Measurements from ENCODE around the gene LRRC38. TPM values are rescaled to one million over a fixed set of nuclear protein-coding genes. Genes with fewer than 3 reads are reported as not detected.

The LRRC38 gene
- total and polyA plus RNA-seq, 2 of the 8 experiments (the other 6 are each of a cell fraction or from before 2014, with no cell fraction given), result 0.17 to 0.63 TPM

DNA sequence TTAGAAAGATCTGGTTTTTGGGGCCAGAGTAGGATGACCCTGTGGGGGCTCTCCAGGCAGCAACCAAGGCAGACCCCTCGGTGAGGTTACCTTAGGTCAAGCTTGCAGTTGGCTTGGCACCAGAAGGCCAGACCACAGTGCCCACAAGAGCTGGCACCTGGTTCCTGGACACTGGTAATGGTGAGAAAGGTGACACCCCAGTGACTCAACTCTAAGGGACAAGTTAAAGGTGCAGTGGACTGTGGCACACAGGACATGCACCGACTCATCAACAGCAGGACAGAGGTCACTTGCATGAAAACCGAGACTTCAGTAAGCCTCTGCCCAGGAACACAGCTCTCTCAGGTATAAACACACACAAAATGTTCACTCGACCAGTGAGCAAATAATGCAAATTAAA, 6.7 kb downstream of the LRRC38 start:
- Histone ChIP-seq H3K79me1 (ENCODE audit: low read depth, low read length) (no peaks in the 10 kb centered on the region), H4K20me1 (replicated peaks in 1 of 2; ENCODE audit: control insufficient read depth in 1 of 2, insufficient read depth in 2 of 2, low read length in 2 of 2) (peaks cover 0 to 3% of the 10 kb centered on the region in 2 experiments), H3K4me3 (ENCODE audit: extremely low read depth in 1 of 4, insufficient read depth in 2 of 4, low read depth in 3 of 4, low read length in 4 of 4) (no peak overlapping the region), H4K91ac (replicated peaks; ENCODE audit: insufficient read length, low read length) (no peak overlapping the region), H2BK12ac (ENCODE audit: low read depth, low read length) (no peak overlapping the region), H3K18ac (ENCODE audit: extremely low read depth, low read length) (no peak overlapping the region), H3K36me3 (ENCODE audit: control insufficient read depth in 2 of 4, insufficient read depth in 4 of 4, low read length in 3 of 4) (no peaks in the 10 kb centered on the region), H2AFZ (ENCODE audit: low read length) (no peak overlapping the region), H3K27ac (ENCODE audit: low read depth, low read length) (no peak overlapping the region), H2BK120ac (replicated peaks; ENCODE audit: low read depth, low read length) (no peak overlapping the region), H3K4me2 (ENCODE audit: insufficient read depth in 1 of 2, low read depth in 2 of 2, low read length in 2 of 2) (no peak overlapping the region), H3K27me3 (replicated peaks in 1 of 4; ENCODE audit: control insufficient read depth in 3 of 4, extremely low read depth in 1 of 4, insufficient read depth in 3 of 4, low read length in 3 of 4) (peaks cover 8 to 22% (median 18%) of the 10 kb centered on the region in 4 experiments), H2BK5ac (ENCODE audit: low read depth, low read length) (no peak overlapping the region), H4K8ac (ENCODE audit: extremely low read depth, insufficient read depth, low read length) (no peak overlapping the region), H3K9me3 (ENCODE audit: insufficient read depth in 2 of 2, low read depth in 1 of 2, low read length in 1 of 2) (no peaks in the 10 kb centered on the region), H2BK20ac (ENCODE audit: low read length) (no peak overlapping the region), H4K5ac (ENCODE audit: insufficient read length, low read depth, low read length) (no peak overlapping the region), H3K23me2 (ENCODE audit: low read depth, low read length) (no peaks in the 10 kb centered on the region), H3K4ac (replicated peaks; ENCODE audit: insufficient read length, low read depth, low read length) (no peak overlapping the region), H3K56ac (replicated peaks; ENCODE audit: insufficient read length, low read depth, low read length) (no peak overlapping the region), H3K14ac (ENCODE audit: insufficient read length) (no peak overlapping the region), H3K9ac (replicated peaks in 1 of 4; ENCODE audit: extremely low read depth in 1 of 4, low read depth in 3 of 4, low read length in 3 of 4) (no peak overlapping the region; a peak in 2 of 7 replicates), H2BK15ac (ENCODE audit: low read length) (no peak overlapping the region), H3K23ac (ENCODE audit: insufficient read length) (no peak overlapping the region), H3K79me2 (ENCODE audit: control insufficient read depth in 1 of 2, insufficient read depth in 2 of 2, low read length in 2 of 2) (no peaks in the 10 kb centered on the region), H3K4me1 (replicated peaks in 1 of 4; ENCODE audit: control insufficient read depth in 3 of 4, insufficient read depth in 4 of 4, low read length in 3 of 4) (peaks cover 0 to 12% (median 5%) of the 10 kb centered on the region in 4 experiments; a peak in 4 of 7 replicates), H2AK5ac (ENCODE audit: low read depth, low read length) (no peak overlapping the region)
- CTCF ChIA-PET (ENCODE audit: partially characterized antibody), result interaction anchor here (2.6 kb wide), 1 partner anchor 10 kb away, joined by 11 read pairs; no protein-coding TSS in a partner anchor
- DNase-seq (ENCODE audit: low read depth in 1 of 2, low spot score in 2 of 2), result no peak
- 98% methylated on average over 4 of the region's 4 CpGs; no CpG with 5 or more reads in 1 of the 2 experiments for WGBS, 2 experiments (ENCODE audit: extremely low coverage in 1 of 2, insufficient coverage in 1 of 2, insufficient read length in 1 of 2, insufficient replicate concordance in 2 of 2, low coverage in 1 of 2, low lambda C conversion rate in 2 of 2, missing lambda C conversion rate in 1 of 2)
- no peak for FAIRE-seq
- POLR2A ChIA-PET (ENCODE audit: partially characterized antibody), result no interaction called here
- no peak for TF ChIP-seq BRCA1 (IDR thresholded peaks at IDR 0.05; ENCODE audit: low read depth, low read length)
- TF ChIP-seq RFX5 (IDR thresholded peaks at IDR 0.05; ENCODE audit: borderline replicate concordance, low read depth, low read length), result no peak
- TF ChIP-seq CBX5 (IDR thresholded peaks at IDR 0.05; ENCODE audit: low read depth, low read length), result no peak
- no peak for TF ChIP-seq JUN (IDR thresholded peaks at IDR 0.05; ENCODE audit: low read depth, low read length)
- TF ChIP-seq GABPA (IDR thresholded peaks at IDR 0.05; ENCODE audit: borderline replicate concordance, insufficient read depth, low read length), result no peak
- no peak for TF ChIP-seq SP2 (IDR thresholded peaks at IDR 0.05; ENCODE audit: low read length)
- TF ChIP-seq CHD1 (IDR thresholded peaks at IDR 0.05; ENCODE audit: low read depth, low read length), result no peak
- TF ChIP-seq FOSL1 (IDR thresholded peaks at IDR 0.05; ENCODE audit: insufficient read depth, low read depth, low read length), result no peak
- no peak for TF ChIP-seq SP1 (IDR thresholded peaks at IDR 0.05; ENCODE audit: low read depth, low read length)
- TF ChIP-seq, protein P1, sequence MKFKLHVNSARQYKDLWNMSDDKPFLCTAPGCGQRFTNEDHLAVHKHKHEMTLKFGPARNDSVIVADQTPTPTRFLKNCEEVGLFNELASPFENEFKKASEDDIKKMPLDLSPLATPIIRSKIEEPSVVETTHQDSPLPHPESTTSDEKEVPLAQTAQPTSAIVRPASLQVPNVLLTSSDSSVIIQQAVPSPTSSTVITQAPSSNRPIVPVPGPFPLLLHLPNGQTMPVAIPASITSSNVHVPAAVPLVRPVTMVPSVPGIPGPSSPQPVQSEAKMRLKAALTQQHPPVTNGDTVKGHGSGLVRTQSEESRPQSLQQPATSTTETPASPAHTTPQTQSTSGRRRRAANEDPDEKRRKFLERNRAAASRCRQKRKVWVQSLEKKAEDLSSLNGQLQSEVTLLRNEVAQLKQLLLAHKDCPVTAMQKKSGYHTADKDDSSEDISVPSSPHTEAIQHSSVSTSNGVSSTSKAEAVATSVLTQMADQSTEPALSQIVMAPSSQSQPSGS (IDR thresholded peaks at IDR 0.05; ENCODE audit: low read length), result no peak
- TF ChIP-seq SP4 (IDR thresholded peaks at IDR 0.05; ENCODE audit: low read length), result no peak
- TF ChIP-seq RNF2 (IDR thresholded peaks at IDR 0.05; ENCODE audit: borderline replicate concordance, low read depth, low read length, missing control alignments, poor library complexity, severe bottlenecking), result no peak
- no peak for TF ChIP-seq RAD21 (IDR thresholded peaks at IDR 0.05 in 1 of 2, conservative IDR thresholded peaks at IDR 0.05 in 1 of 2; ENCODE audit: low read depth in 2 of 2, low read length in 2 of 2)
